ENCODE results near the gene FBLN2. TPM values are rescaled to one million over a fixed set of nuclear protein-coding genes. Genes with fewer than 3 reads are reported as not detected.

Gene FBLN2
- total RNA-seq, 2 experiments from 2014 or later: not detected

DNA sequence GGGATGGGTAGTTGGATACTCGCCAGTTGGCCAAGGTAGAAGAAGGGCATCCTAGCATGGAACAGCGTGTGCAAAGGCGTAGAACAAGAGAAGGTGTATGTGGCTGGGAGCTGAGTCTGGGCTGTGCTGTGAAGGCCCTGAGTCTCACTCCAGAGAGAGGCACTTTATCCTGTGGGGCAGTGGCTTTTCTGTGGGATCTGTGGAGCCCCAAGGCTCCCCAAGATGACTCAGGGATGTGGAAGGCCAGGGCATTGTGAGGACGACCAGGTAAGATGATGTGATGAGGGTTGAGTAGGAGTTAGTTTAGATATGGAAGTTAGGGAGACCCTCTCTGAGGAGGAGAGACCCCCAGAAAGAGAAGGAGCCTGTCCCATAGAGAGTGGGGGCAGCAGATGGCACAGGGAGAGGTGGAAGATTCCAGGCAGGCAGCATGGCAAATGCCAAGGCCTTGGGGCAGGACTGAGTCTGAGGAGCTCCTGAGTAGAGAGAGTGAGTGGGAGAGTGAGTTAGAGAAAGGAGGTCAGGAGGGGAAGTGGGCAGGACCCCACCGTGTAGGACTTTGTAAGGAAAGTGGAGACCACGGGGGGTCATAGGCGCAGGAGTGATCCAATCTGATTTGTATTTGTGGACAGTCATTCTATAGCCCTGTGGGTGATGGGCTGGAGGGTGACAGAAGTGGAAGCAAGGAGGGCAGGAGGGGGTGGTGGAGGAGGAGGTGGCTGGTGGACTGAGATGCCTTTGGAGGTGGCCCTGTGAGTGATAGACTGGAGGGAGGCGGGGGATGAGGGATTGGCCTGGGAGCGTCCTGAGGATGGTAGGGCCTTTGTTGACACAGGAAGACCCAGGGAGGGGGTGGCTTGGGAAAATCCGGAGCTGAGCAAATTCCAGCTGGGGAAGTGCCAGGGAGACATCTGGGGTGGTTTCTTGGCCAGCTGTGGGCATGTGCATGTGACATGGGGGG, 50.3 kb downstream of the FBLN2 start:
- Mint-ChIP-seq H3K4me3 (no peak overlapping the region), H3K9me3 (no peaks in the 10 kb centered on the region), H3K36me3 (ENCODE audit: low read depth) (no peaks in the 10 kb centered on the region), H3K27ac (no peak overlapping the region), H3K4me1 (no peaks in the 10 kb centered on the region), H3K27me3 (peaks cover 20% of the 10 kb centered on the region)
- no peak for DNase-seq
- ChIA-PET CTCF (no interaction called here), POLR2A (no interaction called here)

DNA sequence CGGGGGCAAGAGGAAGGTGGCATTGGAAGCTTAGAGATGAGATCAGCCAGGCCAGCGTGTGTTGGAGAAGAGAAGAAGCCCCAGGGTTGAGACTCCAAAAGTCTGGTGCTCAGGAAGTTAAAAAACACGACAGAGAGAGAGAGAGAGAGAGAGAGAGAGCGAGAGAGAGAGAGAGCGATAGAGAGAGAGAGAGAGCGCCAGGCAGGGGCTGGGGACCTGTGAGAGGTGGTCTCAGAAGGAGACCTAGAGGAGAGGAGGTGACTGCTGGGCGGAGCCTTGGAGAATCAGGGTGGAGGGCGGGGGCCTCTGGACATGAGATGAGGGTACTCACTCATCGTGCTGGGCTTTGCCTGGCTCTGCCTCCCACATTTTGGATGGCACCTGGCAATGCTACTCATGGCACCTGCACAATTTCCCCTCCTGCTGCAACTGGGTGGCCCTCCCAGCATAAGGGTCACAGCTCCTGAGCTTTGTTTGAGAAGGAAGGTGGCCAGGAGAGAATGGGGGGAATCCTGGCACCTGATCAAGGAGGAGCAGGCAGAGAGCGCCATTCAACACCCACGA, 51.0 kb downstream of the FBLN2 start:
- Mint-ChIP-seq H3K4me3 (no peak overlapping the region), H3K36me3 (ENCODE audit: low read depth) (no peaks in the 10 kb centered on the region), H3K27me3 (peaks cover 17% of the 10 kb centered on the region), H3K9me3 (no peaks in the 10 kb centered on the region), H3K27ac (no peak overlapping the region), H3K4me1 (no peaks in the 10 kb centered on the region)
- ChIA-PET CTCF (interaction anchor here (1.2 kb wide), 1 partner anchor 104 kb away, joined by 5 read pairs; no protein-coding TSS in a partner anchor), POLR2A (no interaction called here)
- DNase-seq: no peak

DNA sequence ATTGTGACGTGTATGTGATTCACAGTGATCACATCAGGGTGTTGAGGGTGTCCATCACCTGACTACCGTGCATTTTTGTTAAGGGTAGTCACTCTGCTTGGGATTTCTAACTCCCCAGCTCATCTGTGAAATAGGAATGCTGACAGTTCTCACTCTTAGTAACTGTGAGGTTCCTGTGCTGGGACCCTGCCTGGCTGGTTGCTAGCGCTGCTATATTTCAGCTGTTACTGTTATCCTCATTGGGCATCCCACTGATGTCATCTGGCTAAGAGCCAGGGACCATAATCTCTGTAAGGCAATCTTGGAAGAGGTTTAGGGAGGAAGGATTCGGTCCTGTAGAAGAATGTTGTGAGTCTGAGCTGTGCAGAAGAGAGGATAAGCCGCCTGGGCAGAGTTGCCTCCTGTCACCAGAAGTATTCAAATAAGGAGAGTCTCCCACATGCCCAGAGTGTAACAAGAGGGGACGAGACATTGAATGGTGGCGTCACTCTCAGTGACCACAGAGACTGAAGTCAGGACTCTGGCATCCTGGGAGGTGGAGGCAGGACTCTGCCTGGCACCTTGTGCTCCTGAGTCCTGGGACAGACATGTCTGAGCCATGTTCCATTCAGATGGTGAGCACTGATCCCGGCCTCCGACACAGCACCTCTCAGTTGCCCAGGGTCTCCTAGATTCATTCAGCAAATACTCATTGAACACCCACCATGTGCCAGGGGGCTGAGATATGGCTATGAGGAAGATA, 52.2 kb downstream of the FBLN2 start:
- Mint-ChIP-seq H3K4me1 (no peaks in the 10 kb centered on the region), H3K27me3 (peaks cover 22% of the 10 kb centered on the region), H3K4me3 (no peak overlapping the region), H3K9me3 (no peaks in the 10 kb centered on the region), H3K27ac (no peak overlapping the region), H3K36me3 (ENCODE audit: low read depth) (no peaks in the 10 kb centered on the region)
- no peak for DNase-seq
- ChIA-PET POLR2A (no interaction called here), CTCF (interaction anchor here (1.2 kb wide), 1 partner anchor 105 kb away, joined by 5 read pairs; no protein-coding TSS in a partner anchor)

DNA sequence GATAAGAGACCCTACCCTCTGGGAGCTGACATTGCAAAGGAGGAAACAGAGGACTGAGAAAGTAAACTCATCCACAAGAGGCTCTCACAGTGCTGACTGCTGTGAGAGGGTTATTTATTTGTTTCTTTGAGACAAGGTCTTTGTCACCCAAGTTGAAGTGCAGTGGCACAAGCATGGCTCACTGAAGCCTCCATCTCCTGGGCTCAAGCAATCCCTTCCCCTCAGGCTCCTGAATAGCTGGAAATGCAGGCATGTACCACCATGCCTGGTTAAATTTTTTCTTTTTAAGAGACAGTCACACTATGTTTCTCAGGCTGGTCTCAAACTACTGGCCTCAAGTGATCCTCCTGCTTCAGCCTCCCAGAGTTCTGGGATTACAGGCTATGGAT, 52.8 kb downstream of the FBLN2 start:
- no peak for DNase-seq
- ChIA-PET POLR2A (no interaction called here), CTCF (no interaction called here)
- Mint-ChIP-seq H3K9me3 (no peaks in the 10 kb centered on the region), H3K27me3 (peaks cover 20% of the 10 kb centered on the region), H3K4me1 (no peaks in the 10 kb centered on the region), H3K27ac (no peak overlapping the region), H3K4me3 (no peak overlapping the region), H3K36me3 (ENCODE audit: low read depth) (no peaks in the 10 kb centered on the region)

DNA sequence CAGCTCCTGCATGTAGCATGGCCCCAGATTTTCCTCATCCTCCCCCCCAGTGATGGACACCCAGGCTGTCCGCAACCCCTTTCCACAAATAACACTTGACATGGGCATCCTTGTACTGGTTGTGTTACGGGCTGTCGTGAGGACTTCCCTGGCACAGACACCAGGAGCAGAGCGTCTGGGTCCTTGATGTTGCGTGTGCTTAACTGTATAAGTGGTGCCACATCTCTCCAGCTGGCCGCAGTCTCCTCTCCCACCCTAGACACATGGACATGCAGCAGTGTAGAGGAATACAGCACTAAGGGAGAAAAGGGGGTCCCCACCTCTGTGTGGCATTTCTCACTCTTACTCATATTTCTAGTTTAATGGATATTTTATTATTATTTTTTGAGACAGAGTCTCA, 56.6 kb downstream of the FBLN2 start:
- no peak for DNase-seq
- peaks cover 9% of the 10 kb centered on the region for H3K27me3 Mint-ChIP-seq
- no peak overlapping the region for H3K4me3 Mint-ChIP-seq
- no peaks in the 10 kb centered on the region for H3K9me3 Mint-ChIP-seq
- POLR2A ChIA-PET: no interaction called here
- H3K4me1 Mint-ChIP-seq: no peaks in the 10 kb centered on the region
- H3K36me3 Mint-ChIP-seq (ENCODE audit: low read depth): no peaks in the 10 kb centered on the region
- CTCF ChIA-PET: no interaction called here
- no peak overlapping the region for H3K27ac Mint-ChIP-seq

DNA sequence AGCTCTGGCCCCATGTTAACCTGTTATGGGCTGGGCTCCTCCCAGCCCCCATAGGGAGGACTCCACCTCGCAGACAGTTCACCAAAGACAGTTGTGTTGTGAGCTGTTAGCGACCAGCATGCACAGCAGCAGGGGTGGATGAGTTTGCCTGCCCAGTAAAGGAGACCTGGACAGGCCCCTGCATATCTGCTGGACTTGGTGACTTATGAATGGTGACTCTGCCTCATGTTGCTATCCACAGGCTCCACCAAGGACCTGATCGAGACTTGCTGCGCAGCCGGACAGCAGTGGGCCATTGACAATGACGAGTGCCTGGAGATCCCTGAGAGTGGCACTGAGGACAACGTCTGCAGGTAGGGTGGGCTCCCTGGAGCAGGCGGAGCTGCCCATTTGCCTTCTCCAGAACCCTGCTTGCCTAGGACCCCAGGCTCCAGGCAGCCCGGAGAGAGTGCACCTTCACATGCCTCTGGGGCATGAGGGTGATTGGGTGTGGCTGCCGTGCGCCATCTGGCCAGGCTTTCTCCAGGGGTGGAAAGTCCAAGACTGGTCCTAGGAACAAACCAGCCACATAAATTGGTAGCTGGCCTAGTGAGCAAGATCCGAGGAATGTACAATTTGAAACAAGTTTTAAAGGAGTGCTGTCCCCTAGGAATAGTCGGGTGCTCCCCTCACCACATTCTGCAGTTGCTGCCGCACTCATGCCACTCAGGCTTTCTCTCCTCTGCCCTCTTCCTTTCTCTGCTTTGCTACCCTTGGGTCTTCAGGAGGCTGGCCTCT, 59.1 kb downstream of the FBLN2 start:
- H3K36me3 Mint-ChIP-seq (ENCODE audit: low read depth): no peaks in the 10 kb centered on the region
- H3K9me3 Mint-ChIP-seq: no peaks in the 10 kb centered on the region
- H3K4me3 Mint-ChIP-seq: no peak overlapping the region
- ChIA-PET CTCF (interaction anchor here (0.6 kb wide), 1 partner anchor 21 kb away, joined by 3 read pairs; no protein-coding TSS in a partner anchor), POLR2A (no interaction called here)
- H3K27me3 Mint-ChIP-seq: peaks cover 5% of the 10 kb centered on the region
- H3K27ac Mint-ChIP-seq: no peak overlapping the region
- no peak for DNase-seq
- no peaks in the 10 kb centered on the region for H3K4me1 Mint-ChIP-seq

DNA sequence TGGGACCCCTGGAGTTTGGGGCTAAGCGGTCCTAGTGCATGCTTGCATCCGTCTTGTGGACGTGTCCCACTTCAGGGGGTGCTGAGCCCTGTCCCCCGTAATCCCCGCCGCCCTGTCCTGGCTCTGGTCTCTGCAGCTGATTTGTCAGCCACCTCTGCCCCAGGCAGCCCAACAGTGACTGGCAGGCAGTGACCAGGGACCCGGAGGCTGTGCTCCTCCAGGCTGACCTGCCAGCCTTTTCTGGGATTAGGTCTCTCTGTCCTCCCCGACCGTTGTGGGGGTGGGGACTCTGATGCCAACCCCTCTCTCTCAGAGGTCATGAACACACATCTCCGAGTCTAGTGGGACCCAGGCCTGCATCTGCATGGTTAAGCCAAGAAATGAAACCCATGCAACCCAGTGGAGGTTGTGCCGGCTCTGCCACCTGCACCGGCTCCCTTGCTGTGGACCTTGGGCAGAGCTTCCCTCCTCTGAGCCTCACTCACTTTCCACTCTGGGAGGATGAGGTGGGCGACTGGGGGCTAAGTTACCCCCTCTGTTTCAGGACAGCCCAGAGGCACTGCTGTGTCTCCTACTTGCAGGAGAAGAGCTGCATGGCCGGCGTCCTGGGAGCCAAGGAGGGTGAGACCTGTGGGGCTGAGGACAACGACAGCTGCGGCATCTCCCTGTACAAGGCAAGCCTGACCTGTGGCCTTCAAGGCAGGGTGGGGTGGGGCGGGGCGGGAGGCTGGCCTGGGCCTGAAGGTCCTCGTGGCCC, 60.2 kb downstream of the FBLN2 start:
- POLR2A ChIA-PET: no interaction called here
- CTCF ChIA-PET: no interaction called here
- Mint-ChIP-seq H3K27me3 (peaks cover 5% of the 10 kb centered on the region), H3K36me3 (ENCODE audit: low read depth) (no peaks in the 10 kb centered on the region), H3K27ac (no peak overlapping the region), H3K4me3 (no peak overlapping the region), H3K4me1 (no peaks in the 10 kb centered on the region), H3K9me3 (no peaks in the 10 kb centered on the region)
- DNase-seq: no peak

DNA sequence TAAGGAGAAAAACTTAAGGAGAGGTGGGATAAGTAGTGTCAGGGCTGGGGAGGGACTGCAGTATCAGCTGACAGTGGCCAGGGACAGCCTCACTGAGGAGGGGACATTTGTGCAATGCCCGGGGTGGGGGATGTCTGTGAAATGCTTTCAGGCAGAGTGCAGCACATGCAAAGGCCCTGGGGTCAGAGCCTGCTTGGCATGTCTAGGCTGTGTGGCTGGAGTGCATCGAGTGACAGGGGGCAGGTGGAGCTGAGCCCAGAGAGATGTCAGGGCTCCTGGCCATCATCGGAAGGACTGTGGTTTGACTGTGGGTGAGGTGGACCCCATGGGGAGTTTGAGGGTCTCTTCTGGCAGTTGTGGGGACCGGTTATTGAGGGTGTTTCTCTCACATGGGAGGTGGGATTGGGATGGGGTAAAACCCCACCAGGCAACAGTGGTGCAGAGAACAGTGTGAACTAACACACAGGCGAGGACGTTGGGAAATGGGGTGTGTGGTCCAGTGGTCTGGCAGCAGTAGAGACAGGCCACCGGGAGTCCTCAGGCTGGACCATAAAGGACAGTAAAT, 61.2 kb downstream of the FBLN2 start:
- ChIA-PET CTCF (no interaction called here), POLR2A (no interaction called here)
- Mint-ChIP-seq H3K36me3 (ENCODE audit: low read depth) (no peaks in the 10 kb centered on the region), H3K4me3 (no peak overlapping the region), H3K9me3 (no peaks in the 10 kb centered on the region), H3K27me3 (peaks cover 5% of the 10 kb centered on the region), H3K27ac (no peak overlapping the region), H3K4me1 (no peaks in the 10 kb centered on the region)
- no peak for DNase-seq

DNA sequence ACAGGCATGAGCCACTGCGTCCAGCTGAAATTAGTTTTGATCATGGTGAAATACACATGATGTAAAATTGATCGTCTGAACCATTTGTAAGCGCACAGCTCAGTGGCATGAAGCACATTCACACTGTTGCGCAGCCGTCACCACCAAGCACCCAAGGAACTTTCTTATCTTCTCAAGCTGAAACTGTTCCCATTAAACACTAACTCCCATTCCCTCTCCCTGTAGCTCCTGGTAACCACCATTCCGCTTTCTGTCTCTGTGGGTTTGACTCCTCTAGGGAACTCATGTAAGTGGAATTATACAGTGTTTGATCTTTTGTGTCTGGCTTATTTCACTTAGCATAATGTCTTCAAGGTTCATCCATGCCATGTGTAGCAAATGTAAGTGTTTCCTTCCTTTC, 62.3 kb downstream of the FBLN2 start:
- CTCF ChIA-PET: no interaction called here
- POLR2A ChIA-PET: no interaction called here

DNA sequence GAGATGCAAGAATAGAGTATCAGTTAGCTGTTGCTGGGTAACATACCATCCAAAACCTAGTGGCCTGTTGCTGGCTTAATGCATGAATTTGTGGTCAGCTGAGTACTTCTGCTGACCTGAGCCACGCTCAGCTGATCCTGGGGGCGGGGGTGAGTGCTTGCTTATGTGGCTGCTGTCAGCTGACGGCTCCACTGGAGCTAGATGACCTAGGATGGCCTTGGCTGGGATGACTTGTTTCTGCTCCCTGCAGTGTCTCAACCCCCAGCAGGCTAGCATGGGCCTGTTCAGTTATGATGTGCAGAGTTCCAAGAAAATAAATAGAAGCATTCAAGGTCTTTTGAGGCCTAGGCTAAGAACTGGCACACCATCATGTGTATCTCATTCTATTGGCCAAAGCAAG, 63.9 kb downstream of the FBLN2 start:
- ChIA-PET POLR2A (no interaction called here), CTCF (no interaction called here)
- Mint-ChIP-seq H3K36me3 (ENCODE audit: low read depth) (no peaks in the 10 kb centered on the region), H3K27ac (no peak overlapping the region), H3K4me1 (no peaks in the 10 kb centered on the region), H3K27me3 (no peaks in the 10 kb centered on the region), H3K9me3 (no peaks in the 10 kb centered on the region), H3K4me3 (no peak overlapping the region)
- DNase-seq: no peak

More for the DNA sequence above, 62.3 kb downstream of the FBLN2 start:
- no peaks in the 10 kb centered on the region for H3K27me3 Mint-ChIP-seq
- H3K4me3 Mint-ChIP-seq: no peak overlapping the region
- no peaks in the 10 kb centered on the region for H3K4me1 Mint-ChIP-seq
- no peak for DNase-seq
- H3K9me3 Mint-ChIP-seq: no peaks in the 10 kb centered on the region
- no peak overlapping the region for H3K27ac Mint-ChIP-seq
- H3K36me3 Mint-ChIP-seq (ENCODE audit: low read depth): no peaks in the 10 kb centered on the region

DNA sequence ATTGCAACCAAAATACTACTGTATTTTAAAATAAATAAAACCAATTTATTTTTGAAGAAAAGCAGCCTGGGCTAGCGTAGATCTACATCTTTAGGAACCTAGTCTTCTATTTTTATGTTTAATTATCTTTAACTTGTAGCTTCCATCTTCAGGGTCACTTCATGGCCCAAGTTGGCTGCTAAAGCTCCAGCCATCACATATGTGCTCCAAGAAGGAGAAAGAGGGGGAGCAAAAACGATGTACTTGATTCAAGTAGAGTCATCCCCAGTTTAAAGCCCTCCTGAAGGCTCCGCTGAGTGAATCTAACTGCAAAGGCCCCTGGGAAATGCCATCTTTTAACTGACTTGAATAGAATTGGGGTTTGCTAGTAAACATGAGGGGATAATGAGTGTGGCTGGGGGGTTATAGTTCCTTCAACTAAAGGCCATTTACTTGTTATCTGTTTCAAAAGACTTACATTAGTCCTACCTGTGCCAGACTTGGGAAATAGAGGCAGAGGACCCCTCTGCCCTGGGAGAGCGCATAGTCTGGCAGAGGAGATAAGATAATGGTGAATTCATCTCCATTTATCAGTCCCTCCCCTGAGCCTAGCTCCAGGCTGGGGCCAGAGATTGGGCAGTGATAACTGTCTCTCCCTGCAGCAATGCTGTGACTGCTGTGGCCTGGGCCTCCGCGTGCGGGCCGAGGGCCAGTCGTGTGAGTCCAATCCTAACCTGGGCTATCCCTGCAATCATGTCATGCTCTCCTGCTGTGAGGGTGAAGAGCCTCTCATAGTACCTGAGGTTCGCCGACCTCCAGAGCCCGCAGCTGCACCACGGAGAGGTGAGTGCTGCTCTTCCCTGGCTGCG, 64.6 kb downstream of the FBLN2 start:
- POLR2A ChIA-PET: no interaction called here
- no peak for DNase-seq

More for the DNA sequence above, 64.6 kb downstream of the FBLN2 start:
- no peak overlapping the region for H3K27ac Mint-ChIP-seq
- H3K27me3 Mint-ChIP-seq: no peaks in the 10 kb centered on the region
- H3K4me1 Mint-ChIP-seq: no peaks in the 10 kb centered on the region
- no peaks in the 10 kb centered on the region for H3K36me3 Mint-ChIP-seq (ENCODE audit: low read depth)
- no peaks in the 10 kb centered on the region for H3K9me3 Mint-ChIP-seq
- H3K4me3 Mint-ChIP-seq: no peak overlapping the region
- CTCF ChIA-PET: no interaction called here
